ENCODE data around the gene VEGFA.

GRCh38 chr6:43744931-43745727, 24.9 kb upstream of the VEGFA start:
- TF ChIP-seq, protein P1, sequence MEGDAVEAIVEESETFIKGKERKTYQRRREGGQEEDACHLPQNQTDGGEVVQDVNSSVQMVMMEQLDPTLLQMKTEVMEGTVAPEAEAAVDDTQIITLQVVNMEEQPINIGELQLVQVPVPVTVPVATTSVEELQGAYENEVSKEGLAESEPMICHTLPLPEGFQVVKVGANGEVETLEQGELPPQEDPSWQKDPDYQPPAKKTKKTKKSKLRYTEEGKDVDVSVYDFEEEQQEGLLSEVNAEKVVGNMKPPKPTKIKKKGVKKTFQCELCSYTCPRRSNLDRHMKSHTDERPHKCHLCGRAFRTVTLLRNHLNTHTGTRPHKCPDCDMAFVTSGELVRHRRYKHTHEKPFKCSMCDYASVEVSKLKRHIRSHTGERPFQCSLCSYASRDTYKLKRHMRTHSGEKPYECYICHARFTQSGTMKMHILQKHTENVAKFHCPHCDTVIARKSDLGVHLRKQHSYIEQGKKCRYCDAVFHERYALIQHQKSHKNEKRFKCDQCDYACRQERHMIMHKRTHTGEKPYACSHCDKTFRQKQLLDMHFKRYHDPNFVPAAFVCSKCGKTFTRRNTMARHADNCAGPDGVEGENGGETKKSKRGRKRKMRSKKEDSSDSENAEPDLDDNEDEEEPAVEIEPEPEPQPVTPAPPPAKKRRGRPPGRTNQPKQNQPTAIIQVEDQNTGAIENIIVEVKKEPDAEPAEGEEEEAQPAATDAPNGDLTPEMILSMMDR (IDR thresholded peaks at IDR 0.05; ENCODE audit: low read depth, low read length): no peak
- TF ChIP-seq EZH2phosphoT487 (IDR thresholded peaks at IDR 0.05; ENCODE audit: low read depth): no peak

All from OCI-LY3 (cell line).